GM19023 (cell line): ENCODE measurements around the gene RHBDD2.
"Not testable (repeated sequence)": the region's sequence is repeated elsewhere in the genome, so short reads cannot be mapped to it uniquely, and the experiment has no call there.

ENCODE experiments used
- ATAC-seq: cut with Tn5 transposase; IDR thresholded peaks from one replicate; pipeline ENCODE4 v1.9.1; 2021; ENCODE audit warnings: mild to moderate bottlenecking, moderate library complexity; ENCODE audit not compliant: unreplicated experiment

The RHBDD2 gene

DNA sequence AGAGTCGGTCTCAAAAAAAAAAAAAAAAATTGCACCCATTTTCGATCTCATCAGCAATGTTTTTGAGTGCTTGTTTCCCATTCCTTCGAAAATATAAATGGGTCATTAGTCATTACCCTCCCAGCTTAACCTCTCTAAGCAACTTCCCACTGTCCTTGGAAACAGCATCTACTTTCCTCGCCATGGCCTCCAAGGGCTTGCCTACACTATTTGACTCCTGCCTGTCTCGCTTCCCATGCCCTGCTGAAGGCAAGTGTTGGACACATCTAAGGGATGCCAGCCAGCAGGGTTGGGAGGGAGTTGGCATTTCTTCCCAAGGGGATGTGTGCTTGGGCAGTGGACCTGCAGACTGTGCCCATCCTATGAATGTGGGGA lies 12.7 kb upstream of the RHBDD2 start:
- no peak for ATAC-seq

DNA sequence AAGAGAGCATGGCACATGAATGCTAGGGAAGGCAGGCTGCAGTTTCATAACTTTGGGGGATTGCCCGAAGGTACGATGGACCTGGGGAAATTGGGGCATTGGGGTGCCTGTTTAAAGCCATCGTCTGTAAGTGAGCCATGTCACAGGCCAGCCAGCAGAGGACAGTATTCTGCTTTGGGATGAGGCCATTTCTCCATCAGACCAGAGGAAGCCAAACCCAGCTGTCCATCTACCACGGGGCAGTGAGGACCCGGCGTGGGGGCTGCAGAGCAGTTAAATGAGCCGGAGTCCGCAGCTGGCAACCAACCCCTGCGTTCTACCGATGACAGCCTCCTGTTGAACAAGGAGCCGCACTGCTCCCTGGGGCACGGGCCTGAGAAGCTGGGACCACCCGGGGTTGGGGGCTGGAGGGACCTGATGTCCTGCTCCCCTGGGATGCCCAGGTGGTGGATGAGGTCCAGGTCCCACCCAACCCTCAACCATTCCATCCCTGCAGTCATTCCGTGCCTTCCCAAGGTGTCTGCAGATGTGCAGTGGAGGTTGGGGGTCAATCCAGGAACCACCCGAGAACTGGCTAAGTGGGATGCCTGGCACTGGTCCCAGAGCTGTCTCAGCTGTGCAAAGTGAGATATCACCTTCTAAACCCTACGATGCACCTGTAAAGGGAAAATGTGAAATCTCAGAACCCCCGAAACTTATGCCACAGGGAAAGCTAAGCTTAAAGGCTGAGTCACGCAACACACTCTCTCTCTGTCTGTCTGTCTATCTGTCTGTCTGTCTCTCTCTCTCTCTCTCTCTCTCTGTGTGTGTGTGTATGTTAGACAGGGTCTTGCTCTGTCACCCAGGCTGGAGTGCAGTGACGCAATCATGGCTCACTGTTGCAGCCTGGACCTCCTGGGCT lies 12.1 kb upstream of the RHBDD2 start:
- no peak for ATAC-seq

DNA sequence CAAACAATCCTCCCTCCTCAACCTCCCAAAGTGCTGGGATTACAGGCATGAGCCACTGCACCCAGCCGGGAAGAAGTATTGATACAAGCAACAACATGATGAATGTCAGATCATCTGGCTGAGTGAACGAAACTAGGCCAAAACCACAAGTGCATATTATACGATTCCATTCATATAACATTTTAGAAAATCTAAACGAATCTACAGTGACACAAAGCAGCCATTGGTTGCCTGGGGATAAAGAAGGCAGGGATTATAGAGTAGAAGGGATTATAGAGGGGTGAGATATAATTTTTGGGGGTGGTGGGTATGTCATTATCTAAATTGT lies 11.5 kb upstream of the RHBDD2 start:
- no peak for ATAC-seq

DNA sequence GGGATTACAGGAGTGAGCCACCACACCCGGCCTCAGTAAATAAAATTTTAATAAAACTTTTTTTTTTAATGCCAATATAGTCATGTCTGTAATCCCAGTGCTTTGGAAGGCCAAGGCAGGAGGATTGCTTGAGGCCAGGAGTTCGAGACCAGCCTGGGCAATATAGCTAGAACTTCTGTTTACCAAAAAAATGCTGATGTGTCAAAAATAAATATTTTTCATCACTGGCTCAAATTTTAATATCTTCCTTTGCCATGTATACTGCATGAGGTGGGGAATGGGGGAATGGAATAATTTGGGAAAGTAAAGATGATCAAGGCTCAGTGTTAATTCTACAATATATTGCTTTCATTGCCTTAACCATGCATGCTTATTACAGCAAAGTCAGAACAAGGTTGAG lies 10.7 kb upstream of the RHBDD2 start:
- ATAC-seq, result no peak

DNA sequence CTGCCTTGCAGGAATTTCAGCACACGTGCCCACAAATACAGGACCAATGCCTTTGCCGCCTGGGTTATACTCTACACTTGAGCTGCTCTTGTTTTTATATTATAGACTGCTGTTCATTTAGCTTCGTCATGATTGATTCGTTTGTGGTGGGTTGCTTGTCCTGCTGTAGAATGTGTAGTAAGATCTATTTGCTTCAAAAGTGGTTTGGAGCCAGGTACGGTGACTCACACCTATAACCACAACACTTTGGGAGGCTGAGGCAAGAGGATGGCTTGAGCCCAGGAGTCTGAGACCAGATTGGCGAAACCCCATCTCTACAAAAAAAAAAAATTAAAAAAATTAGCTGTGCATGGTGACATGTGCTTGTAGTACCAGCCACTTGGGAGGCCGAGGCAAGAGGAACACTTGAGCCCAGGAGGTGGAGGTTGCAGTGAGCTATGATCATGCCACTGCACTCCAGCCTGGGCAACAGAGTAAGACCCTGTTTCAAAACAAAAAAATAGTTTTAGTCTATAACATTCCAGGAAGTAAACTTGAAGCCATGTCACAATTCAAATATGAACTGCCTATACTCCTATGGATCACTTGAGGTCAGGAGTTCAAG lies 9.0 kb upstream of the RHBDD2 start:
- ATAC-seq, result no peak

DNA sequence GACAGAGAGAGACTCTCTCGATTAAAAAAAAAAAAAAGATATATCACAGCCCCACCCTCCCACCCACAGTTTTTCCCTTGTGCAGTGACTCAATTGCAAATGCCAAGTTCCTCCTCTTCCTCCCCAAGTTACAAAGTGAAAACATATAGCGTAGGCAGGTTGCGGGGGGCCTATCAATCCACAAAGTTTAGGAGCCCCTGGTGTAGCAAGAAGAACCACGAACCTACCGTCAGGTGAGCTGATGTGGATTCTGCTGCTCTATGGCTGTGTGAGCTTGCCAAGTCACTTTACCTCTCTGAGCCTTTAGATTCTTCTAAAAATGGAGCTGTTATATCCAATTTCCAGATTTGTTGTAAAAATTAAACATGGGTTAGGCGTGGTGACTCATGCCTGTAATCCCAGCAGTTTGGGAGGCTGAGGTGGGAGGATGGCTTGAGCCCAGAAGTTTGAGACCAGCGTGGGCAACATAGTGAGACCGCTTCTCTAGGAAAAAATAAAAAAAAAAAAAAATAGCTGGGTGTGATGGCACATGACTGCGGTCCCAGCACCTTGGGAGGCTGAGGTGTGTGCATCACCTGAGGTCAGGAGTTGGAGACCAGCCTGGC lies 8.2 kb upstream of the RHBDD2 start:
- ATAC-seq, result no peak

DNA sequence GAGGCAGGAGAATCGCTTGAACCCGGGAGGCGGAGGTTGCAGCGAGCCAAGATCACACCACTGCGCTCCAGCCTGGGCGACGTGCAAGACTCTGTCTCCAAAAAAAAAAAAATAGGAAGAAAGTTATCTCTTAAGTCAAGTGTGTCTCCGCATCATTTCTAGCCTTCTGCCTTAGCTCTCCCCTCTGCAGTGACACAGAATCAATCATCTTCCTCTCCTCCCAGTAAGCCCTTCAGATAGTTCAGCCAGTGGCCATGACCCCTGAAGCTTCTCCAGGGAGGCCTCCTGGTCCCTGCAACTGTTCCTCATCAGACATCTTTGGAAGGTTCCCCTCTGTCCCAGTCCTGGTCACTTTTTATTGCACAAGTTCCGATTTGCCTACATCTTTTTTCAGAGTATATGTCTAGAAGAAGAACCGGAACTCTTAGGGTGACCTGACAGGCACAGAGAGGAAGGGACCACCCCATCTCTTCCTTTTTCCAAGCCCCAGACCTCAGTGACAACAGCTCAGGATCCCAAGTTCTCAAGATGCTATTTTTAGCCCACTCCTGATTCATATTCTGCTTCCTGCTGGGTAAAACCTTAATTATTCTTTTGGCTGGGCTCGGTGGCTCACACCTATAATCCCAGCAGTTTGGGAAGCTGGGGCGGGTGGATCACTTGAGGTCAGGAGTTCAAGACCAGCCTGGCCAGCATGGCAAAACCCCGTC lies 6.6 kb upstream of the RHBDD2 start:
- ATAC-seq, result no peak

GRCh38 chr7:75874180-75874579 lies 4.7 kb upstream of the RHBDD2 start:
- not testable (repeated sequence) for ATAC-seq

- ATAC-seq, result no peak
Observed at GRCh38 chr7:75875113-75876080, 3.4 kb upstream of the RHBDD2 start.

DNA sequence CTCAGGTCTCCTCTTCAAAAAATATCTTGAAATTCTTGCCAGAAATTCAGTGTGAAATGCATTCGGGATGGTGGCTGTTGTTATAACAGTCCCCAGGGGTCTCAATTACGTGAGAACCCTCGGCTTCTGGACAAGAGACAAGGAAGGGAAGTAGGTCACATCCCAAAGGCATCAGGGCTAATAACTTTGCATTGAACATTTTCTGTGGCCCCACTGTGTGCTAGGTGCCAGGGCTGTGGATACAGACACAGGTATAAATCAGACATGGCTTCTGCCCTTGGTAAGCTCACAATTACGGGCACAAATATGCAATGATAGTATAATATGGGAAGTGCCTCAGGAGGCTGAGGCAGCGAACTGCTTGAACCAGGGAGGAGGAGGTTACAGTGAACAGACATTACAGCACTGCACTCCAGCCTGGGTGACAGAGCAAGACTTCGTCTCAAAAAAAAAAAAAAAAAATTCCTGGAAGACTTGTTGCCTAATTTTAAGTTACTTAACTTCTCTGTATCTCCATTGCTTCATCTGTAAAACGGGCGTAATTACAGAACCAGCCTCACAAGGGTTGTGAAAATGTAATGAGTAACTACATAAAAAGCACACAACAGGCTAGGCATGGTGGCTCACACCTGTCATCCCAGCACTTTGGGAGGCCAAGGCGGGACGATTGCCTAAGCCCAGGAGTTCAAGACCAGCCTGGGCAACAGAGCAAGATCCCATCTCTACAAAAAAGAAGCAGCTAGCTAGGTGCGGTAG lies 2.5 kb upstream of the RHBDD2 start:
- ATAC-seq, result no peak

DNA sequence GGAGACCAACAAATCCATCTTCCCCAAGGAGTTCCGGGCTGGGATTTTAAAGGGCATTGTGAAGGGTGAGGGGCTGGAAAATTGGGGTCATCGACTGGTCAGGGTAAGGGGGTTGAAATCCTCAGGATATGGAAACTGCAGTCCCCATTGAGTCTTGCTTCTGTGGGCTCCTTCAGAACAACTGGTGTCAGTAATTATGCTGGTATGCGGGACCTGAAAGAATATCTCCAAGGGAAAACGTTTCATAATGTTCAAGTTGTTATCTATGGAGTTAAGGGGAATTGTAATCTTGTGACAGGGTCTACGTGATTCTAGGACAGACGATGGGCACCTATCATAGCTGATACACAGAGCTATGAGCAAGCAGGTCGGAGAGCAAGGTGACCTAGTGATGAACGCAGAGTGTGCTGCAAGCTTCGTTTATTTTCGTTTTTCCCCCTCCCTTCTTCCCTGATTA lies 494 bp upstream of the RHBDD2 start:
- peak; percentile 33 for ATAC-seq

- no peak for ATAC-seq
Observed at GRCh38 chr7:75879771-75880184, 944 bp downstream of the RHBDD2 start.

DNA sequence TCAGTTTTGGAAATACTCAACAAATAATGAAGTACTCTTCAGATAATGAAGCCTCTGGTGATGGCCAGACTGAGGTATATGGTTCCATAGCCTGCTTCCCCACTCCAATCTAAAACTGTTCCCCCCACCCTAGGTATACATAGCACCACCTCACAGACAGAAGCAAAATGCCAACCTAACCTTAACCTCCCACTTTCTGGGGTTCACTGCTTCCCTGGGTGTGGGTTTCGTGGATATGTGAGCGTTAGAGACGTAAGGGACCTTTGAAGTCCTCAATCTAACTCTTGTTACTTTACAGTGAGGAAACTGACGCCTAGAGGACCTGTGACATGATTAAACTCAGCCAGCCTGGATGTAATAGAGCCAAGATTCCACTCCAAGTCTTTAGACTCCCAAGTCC lies 1.4 kb downstream of the RHBDD2 start:
- no peak for ATAC-seq

DNA sequence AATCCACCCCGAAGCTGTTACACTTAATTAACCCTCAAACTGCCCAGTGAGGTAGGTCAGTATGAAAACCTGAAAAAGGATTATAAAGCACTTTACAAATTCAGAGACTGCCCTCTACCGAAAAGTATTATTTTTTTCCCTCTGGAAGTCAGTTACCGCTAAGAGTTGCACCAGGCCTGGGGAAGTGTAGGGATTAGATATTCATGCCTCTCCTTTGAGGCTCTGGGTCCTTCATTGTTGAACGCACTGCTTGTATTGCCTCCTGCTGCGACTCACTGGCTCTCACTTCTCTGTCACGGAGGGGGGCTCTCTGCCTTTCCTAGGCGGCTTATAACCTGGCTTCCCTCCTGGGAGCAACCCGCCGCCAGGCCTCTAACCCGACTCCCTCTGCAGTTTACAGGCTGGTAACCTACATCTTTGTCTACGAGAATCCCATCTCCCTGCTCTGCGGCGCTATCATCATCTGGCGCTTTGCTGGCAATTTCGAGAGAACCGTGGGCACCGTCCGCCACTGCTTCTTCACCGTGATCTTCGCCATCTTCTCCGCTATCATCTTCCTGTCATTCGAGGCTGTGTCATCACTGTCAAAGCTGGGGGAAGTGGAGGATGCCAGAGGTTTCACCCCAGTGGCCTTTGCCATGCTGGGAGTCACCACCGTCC lies 2.7 kb downstream of the RHBDD2 start:
- no peak for ATAC-seq

DNA sequence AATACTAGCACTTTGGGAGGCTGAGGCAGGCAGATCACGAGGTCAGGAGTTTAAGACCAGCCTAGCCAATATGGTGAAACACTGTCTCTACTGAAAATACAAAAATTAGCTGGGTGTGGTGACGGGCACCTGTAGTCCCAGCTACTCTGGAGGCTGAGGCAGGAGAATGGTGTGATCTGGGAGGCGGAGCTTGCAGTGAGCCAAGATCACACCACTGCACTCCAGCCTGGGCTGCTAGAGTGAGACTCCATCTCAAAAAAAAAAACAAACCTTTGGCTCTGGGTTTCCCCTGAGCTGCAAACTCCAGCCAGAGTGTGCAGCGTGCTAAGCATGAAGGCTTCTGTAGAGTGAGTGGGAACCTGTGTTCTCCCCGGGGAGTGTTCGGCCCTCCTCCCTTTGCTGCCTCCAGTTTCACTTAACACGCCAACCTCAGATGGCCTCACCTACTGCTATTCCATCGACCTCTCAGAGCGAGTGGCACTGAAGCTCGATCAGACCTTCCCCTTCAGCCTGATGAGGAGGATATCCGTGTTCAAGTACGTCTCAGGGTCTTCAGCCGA lies 4.5 kb downstream of the RHBDD2 start:
- not testable (repeated sequence) for ATAC-seq

DNA sequence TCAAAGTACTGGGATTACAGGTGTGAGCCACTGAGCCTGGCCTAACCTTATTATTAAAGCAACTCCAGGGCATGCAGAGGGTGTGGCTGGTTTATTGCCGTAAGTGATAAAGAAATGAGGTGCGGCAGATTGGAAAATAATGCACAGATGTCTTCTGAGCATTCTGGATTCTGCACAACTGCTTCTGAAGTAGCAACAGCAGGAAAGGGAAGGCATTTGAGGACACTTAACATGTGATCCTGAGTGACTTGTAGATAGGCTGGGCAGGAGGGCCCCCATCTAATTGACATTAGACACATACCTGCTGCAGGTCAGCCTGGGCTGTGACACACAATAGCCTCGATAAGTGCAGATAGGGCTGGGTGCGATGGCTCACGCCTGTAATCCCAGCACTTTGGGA lies 5.6 kb downstream of the RHBDD2 start:
- ATAC-seq, result no peak

GRCh38 chr7:75885036-75885435 lies 6.2 kb downstream of the RHBDD2 start:
- no peak for ATAC-seq

- no peak for ATAC-seq
Observed at GRCh38 chr7:75887669-75888369, 9.0 kb downstream of the RHBDD2 start.
